SK-N-SH treated with all-trans-retinoic acid at 6 μM for 48 hours (cell line): Measurements from ENCODE around the gene CHRNA7.

Experiments used
- RARB ChIP-seq: fragments of 250-450 bp; sonication (Bioruptor Pico); IDR thresholded peaks from 2 replicates; pipeline ENCODE4 v1.8.0; 2021; ENCODE audit warnings: mild to moderate bottlenecking, moderate library complexity
- SNAI2 ChIP-seq: fragments of 250-450 bp; sonication (Bioruptor Pico); IDR thresholded peaks from 2 replicates; pipeline ENCODE4 v1.5.0; 2020; ENCODE audit warnings: mild to moderate bottlenecking, moderate library complexity
- ZNF8 ChIP-seq: fragments of 450-650 bp; formaldehyde crosslinking; IDR thresholded peaks from 2 replicates; pipeline ENCODE4 v1.5.0; 2020; ENCODE audit warnings: mild to moderate bottlenecking, moderate library complexity
- TF ChIP-seq, protein P1 (sequence below): fragments of 250-450 bp; sonication (Bioruptor Pico); IDR thresholded peaks from 2 replicates; pipeline ENCODE4 v1.5.1; 2021; ENCODE audit warnings: mild to moderate bottlenecking, moderate library complexity
- TF ChIP-seq, protein P2 (sequence below): fragments of 250-450 bp; sonication (Bioruptor Pico); IDR thresholded peaks from 2 replicates; pipeline ENCODE4 v1.5.1; 2020; ENCODE audit warnings: low read depth, mild to moderate bottlenecking, moderate library complexity
- TF ChIP-seq, protein P3 (sequence below): fragments of 250-450 bp; sonication (Bioruptor Pico); IDR thresholded peaks from 2 replicates; pipeline ENCODE4 v1.8.0; 2020; ENCODE audit warnings: mild to moderate bottlenecking, moderate library complexity, borderline replicate concordance

DNA sequence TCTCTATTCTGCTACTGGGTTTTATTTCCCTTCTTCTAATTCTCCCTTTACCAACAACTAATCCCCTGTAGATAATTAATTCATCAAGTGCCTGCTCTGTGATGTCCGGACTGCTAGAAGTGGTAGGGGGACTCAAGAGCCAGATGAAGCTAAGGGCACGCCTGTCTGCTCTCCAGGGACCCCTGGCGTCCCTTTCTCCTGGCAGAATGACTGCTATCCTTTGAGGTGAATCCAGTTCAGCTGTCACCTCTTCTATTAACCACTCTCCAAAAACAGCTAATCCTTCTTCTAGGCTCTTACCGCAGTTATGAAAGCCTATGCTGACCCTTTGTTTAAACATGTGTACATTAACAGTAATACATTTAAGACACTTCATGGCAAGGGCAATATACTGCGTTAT lies 1.4 kb upstream of the CHRNA7 start:
- no peak for TF ChIP-seq SNAI2 (CRISPR knock-in tag)
- TF ChIP-seq, protein P1, sequence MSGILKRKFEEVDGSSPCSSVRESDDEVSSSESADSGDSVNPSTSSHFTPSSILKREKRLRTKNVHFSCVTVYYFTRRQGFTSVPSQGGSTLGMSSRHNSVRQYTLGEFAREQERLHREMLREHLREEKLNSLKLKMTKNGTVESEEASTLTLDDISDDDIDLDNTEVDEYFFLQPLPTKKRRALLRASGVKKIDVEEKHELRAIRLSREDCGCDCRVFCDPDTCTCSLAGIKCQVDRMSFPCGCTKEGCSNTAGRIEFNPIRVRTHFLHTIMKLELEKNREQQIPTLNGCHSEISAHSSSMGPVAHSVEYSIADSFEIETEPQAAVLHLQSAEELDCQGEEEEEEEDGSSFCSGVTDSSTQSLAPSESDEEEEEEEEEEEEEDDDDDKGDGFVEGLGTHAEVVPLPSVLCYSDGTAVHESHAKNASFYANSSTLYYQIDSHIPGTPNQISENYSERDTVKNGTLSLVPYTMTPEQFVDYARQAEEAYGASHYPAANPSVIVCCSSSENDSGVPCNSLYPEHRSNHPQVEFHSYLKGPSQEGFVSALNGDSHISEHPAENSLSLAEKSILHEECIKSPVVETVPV (CRISPR knock-in tag), result no peak
- TF ChIP-seq, protein P2, sequence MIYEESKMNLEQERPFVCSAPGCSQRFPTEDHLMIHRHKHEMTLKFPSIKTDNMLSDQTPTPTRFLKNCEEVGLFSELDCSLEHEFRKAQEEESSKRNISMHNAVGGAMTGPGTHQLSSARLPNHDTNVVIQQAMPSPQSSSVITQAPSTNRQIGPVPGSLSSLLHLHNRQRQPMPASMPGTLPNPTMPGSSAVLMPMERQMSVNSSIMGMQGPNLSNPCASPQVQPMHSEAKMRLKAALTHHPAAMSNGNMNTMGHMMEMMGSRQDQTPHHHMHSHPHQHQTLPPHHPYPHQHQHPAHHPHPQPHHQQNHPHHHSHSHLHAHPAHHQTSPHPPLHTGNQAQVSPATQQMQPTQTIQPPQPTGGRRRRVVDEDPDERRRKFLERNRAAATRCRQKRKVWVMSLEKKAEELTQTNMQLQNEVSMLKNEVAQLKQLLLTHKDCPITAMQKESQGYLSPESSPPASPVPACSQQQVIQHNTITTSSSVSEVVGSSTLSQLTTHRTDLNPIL (CRISPR knock-in tag), result no peak
- TF ChIP-seq, protein P3, sequence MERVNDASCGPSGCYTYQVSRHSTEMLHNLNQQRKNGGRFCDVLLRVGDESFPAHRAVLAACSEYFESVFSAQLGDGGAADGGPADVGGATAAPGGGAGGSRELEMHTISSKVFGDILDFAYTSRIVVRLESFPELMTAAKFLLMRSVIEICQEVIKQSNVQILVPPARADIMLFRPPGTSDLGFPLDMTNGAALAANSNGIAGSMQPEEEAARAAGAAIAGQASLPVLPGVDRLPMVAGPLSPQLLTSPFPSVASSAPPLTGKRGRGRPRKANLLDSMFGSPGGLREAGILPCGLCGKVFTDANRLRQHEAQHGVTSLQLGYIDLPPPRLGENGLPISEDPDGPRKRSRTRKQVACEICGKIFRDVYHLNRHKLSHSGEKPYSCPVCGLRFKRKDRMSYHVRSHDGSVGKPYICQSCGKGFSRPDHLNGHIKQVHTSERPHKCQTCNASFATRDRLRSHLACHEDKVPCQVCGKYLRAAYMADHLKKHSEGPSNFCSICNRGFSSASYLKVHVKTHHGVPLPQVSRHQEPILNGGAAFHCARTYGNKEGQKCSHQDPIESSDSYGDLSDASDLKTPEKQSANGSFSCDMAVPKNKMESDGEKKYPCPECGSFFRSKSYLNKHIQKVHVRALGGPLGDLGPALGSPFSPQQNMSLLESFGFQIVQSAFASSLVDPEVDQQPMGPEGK (CRISPR knock-in tag), result no peak
- TF ChIP-seq ZNF8 (CRISPR knock-in tag), result no peak
- no peak for TF ChIP-seq RARB (CRISPR knock-in tag)
